Astrocyte (in vitro differentiated cells and primary cell): ENCODE data around the gene SLC7A5. TPM values are rescaled to one million over a fixed set of nuclear protein-coding genes. Genes with fewer than 3 reads are reported as not detected.
"Not testable (repeated sequence)": the region's sequence is repeated elsewhere in the genome, so short reads cannot be mapped to it uniquely, and the experiment has no call there.

ENCODE experiments used
- DNase-seq: peaks from one replicate; pipeline ENCODE4 v3.0.0-alpha.2; 2010; ENCODE audit warnings: low read depth
- FAIRE-seq: peaks from 2 replicates; lab custom pipeline; 2011; peaks lifted over from hg19 to GRCh38; lab: Jason Lieb, UNC
- H2AFZ ChIP-seq: 2 replicates; pipeline ENCODE4 v1.6.0; 2012; ENCODE audit warnings: low read depth, low read length, inconsistent platforms
- H3K27ac ChIP-seq: 2 replicates; pipeline ENCODE4 v1.5.1; 2011; ENCODE audit warnings: low read depth, low read length, inconsistent platforms
- H3K27me3 ChIP-seq: 2 replicates; pipeline ENCODE4 v1.6.0; 2011; ENCODE audit warnings: low read length, inconsistent platforms; ENCODE audit not compliant: insufficient read depth
- H3K36me3 ChIP-seq: 2 replicates; pipeline ENCODE4 v1.5.1; 2011; ENCODE audit warnings: low read length, inconsistent platforms; ENCODE audit not compliant: insufficient read depth
- H3K4me1 ChIP-seq: 2 replicates; pipeline ENCODE4 v1.5.1; 2011; ENCODE audit warnings: low read length, inconsistent platforms; ENCODE audit not compliant: insufficient read depth
- H3K4me2 ChIP-seq: 2 replicates; pipeline ENCODE4 v1.6.0; 2012; ENCODE audit warnings: low read length, inconsistent platforms
- H3K4me3 ChIP-seq: 2 replicates; pipeline ENCODE4 v1.5.1; 2011; ENCODE audit warnings: low read depth, mild to moderate bottlenecking, low read length, inconsistent platforms; ENCODE audit not compliant: insufficient read depth
- H3K79me2 ChIP-seq: 2 replicates; pipeline ENCODE4 v1.6.0; 2012; ENCODE audit warnings: mild to moderate bottlenecking, low read length, inconsistent platforms; ENCODE audit not compliant: insufficient read depth
- H3K9ac ChIP-seq: 2 replicates; pipeline ENCODE4 v1.6.0; 2012; ENCODE audit warnings: mild to moderate bottlenecking, low read length, inconsistent platforms
- H3K9me3 ChIP-seq: 2 replicates; pipeline ENCODE4 v1.5.1; 2012; ENCODE audit warnings: low read depth, mild to moderate bottlenecking, low read length, inconsistent platforms; ENCODE audit not compliant: insufficient read depth
- H4K20me1 ChIP-seq: 2 replicates; pipeline ENCODE4 v1.6.0; 2012; ENCODE audit warnings: low read length, inconsistent platforms; ENCODE audit not compliant: insufficient read depth
- H3K27ac Mint-ChIP-seq: one replicate; pipeline ENCODE4 v1.8.0; 2021; ENCODE audit warnings: mild to moderate bottlenecking, mixed read lengths; ENCODE audit not compliant: unreplicated experiment
- H3K27me3 Mint-ChIP-seq: one replicate; pipeline ENCODE4 v1.8.0; 2021; ENCODE audit warnings: low read depth, mixed read lengths; ENCODE audit not compliant: unreplicated experiment
- H3K36me3 Mint-ChIP-seq: one replicate; pipeline ENCODE4 v1.8.0; 2021; ENCODE audit warnings: low read depth, mixed read lengths; ENCODE audit not compliant: unreplicated experiment
- H3K4me1 Mint-ChIP-seq: one replicate; pipeline ENCODE4 v1.8.0; 2021; ENCODE audit warnings: low read depth, mixed read lengths; ENCODE audit not compliant: unreplicated experiment
- H3K4me3 Mint-ChIP-seq: one replicate; pipeline ENCODE4 v1.8.0; 2021; ENCODE audit warnings: mild to moderate bottlenecking, moderate library complexity, mixed read lengths; ENCODE audit not compliant: unreplicated experiment
- H3K9me3 Mint-ChIP-seq: one replicate; pipeline ENCODE4 v1.8.0; 2021; ENCODE audit warnings: mild to moderate bottlenecking, mixed read lengths; ENCODE audit not compliant: unreplicated experiment
- EZH2 ChIP-seq: IDR thresholded peaks from 2 replicates; pipeline ENCODE4 v1.6.1; 2012; ENCODE audit warnings: mild to moderate bottlenecking, low read length, inconsistent platforms; ENCODE audit not compliant: insufficient read depth
- total RNA-seq: library from RNA; stranded (reverse); gene quantifications from 2 replicates; pipeline ENCODE4 v1.2.1, GENCODE V29; 2021

The SLC7A5 gene
- total RNA-seq, 1 donor from 2014 or later, result 815 TPM

GRCh38 chr16:87868254-87869029 is 865 bp downstream of the SLC7A5 start:
- Histone ChIP-seq H3K4me3 (peak overlapping the region; percentile 74), H4K20me1 (peaks cover 46% of the 10 kb centered on the region), H3K4me1 (peaks cover 34% of the 10 kb centered on the region), H3K79me2 (peaks cover 53% of the 10 kb centered on the region), H3K9ac (peak overlapping the region; percentile 86), H3K27ac (peak overlapping the region; percentile 83), H3K4me2 (peak overlapping the region; percentile 84)
- Mint-ChIP-seq H3K4me3 (peak overlapping the region; percentile 96), H3K4me1 (peaks cover 40% of the 10 kb centered on the region), H3K36me3 (peaks cover 18% of the 10 kb centered on the region), H3K27ac (peak overlapping the region; percentile 73)
- H2AFZ ChIP-seq, H3K27me3 ChIP-seq, H3K9me3 ChIP-seq, FAIRE-seq, H3K36me3 ChIP-seq, H3K9me3 Mint-ChIP-seq, H3K27me3 Mint-ChIP-seq: not testable (repeated sequence)
- DNase-seq, result peak; percentile 91

- Mint-ChIP-seq H3K4me3 (peak overlapping the region; percentile 96), H3K27ac (peak overlapping the region; percentile 73), H3K4me1 (peaks cover 40% of the 10 kb centered on the region), H3K36me3 (peaks cover 20% of the 10 kb centered on the region)
- not testable (repeated sequence) for H3K9me3 ChIP-seq, H3K36me3 ChIP-seq, H3K27me3 Mint-ChIP-seq, H3K27me3 ChIP-seq, DNase-seq, H2AFZ ChIP-seq, H3K27ac ChIP-seq, FAIRE-seq, H3K9ac ChIP-seq, H3K9me3 Mint-ChIP-seq
- H3K4me1 ChIP-seq, result peaks cover 32% of the 10 kb centered on the region
- H3K4me2 ChIP-seq, result peak overlapping the region; percentile 70
- H3K4me3 ChIP-seq, result peak overlapping the region; percentile 3
- H4K20me1 ChIP-seq, result peaks cover 67% of the 10 kb centered on the region
- H3K79me2 ChIP-seq, result peaks cover 77% of the 10 kb centered on the region
Observed at GRCh38 chr16:87865902-87866555, 3.3 kb downstream of the SLC7A5 start.

GRCh38 chr16:87864331-87864989 is 4.8 kb downstream of the SLC7A5 start:
- FAIRE-seq (no peak), DNase-seq (peak; percentile 72)
- TF ChIP-seq EZH2, result no peak
- Histone ChIP-seq H3K4me1 (peaks cover 22% of the 10 kb centered on the region), H3K9ac (peak overlapping the region; percentile 52), H3K9me3 (no peaks in the 10 kb centered on the region), H3K4me2 (peak overlapping the region; percentile 80), H3K27ac (peak overlapping the region; percentile 25), H4K20me1 (peaks cover 83% of the 10 kb centered on the region), H3K4me3 (peak overlapping the region; percentile 23), H3K79me2 (peaks cover 93% of the 10 kb centered on the region), H3K36me3 (peaks cover 2% of the 10 kb centered on the region), H3K27me3 (no peaks in the 10 kb centered on the region), H2AFZ (no peak overlapping the region)
- Mint-ChIP-seq H3K27me3 (no peaks in the 10 kb centered on the region), H3K4me3 (peak overlapping the region; percentile 86), H3K36me3 (peaks cover 23% of the 10 kb centered on the region), H3K4me1 (peaks cover 39% of the 10 kb centered on the region), H3K9me3 (no peaks in the 10 kb centered on the region), H3K27ac (no peak overlapping the region)

- FAIRE-seq, H3K36me3 ChIP-seq, H3K9me3 Mint-ChIP-seq, H3K27me3 Mint-ChIP-seq, H3K4me3 ChIP-seq, H3K9ac ChIP-seq, H3K9me3 ChIP-seq, H3K4me2 ChIP-seq, DNase-seq, H2AFZ ChIP-seq, H3K27me3 ChIP-seq, H3K27ac ChIP-seq: not testable (repeated sequence)
- peaks cover 91% of the 10 kb centered on the region for H4K20me1 ChIP-seq
- H3K79me2 ChIP-seq, result peaks cover 97% of the 10 kb centered on the region
- Mint-ChIP-seq H3K4me3 (peak overlapping the region; percentile 73), H3K4me1 (peaks cover 41% of the 10 kb centered on the region), H3K36me3 (peaks cover 25% of the 10 kb centered on the region), H3K27ac (peak overlapping the region; percentile 81)
- H3K4me1 ChIP-seq, result peaks cover 22% of the 10 kb centered on the region
Observed at GRCh38 chr16:87863327-87863635, 6.0 kb downstream of the SLC7A5 start.

- not testable (repeated sequence) for H3K27me3 ChIP-seq, H3K36me3 ChIP-seq, FAIRE-seq, H3K27me3 Mint-ChIP-seq, H3K9me3 Mint-ChIP-seq, H2AFZ ChIP-seq, H3K9me3 ChIP-seq, DNase-seq, H3K27ac Mint-ChIP-seq, H3K27ac ChIP-seq, H3K9ac ChIP-seq, H3K4me3 ChIP-seq
- Mint-ChIP-seq H3K4me1 (peaks cover 46% of the 10 kb centered on the region), H3K4me3 (peak overlapping the region; percentile 73), H3K36me3 (peaks cover 26% of the 10 kb centered on the region)
- Histone ChIP-seq H3K4me2 (peak overlapping the region; percentile 6), H4K20me1 (peaks cover 91% of the 10 kb centered on the region), H3K79me2 (peaks cover 97% of the 10 kb centered on the region), H3K4me1 (peaks cover 22% of the 10 kb centered on the region)
Observed at GRCh38 chr16:87862597-87863326, 6.5 kb downstream of the SLC7A5 start.
